H1 (cell line): Measurements from ENCODE around the gene LRRIQ4. TPM values are rescaled to one million over a fixed set of nuclear protein-coding genes. Genes with fewer than 3 reads are reported as not detected.

Source experiments
- ATF3 ChIP-seq: IDR thresholded peaks from 2 replicates; pipeline ENCODE4 v1.6.1; 2011; ENCODE audit warnings: low read depth, mild to moderate bottlenecking, low read length; ENCODE audit not compliant: insufficient read depth
- CREB1 ChIP-seq: IDR thresholded peaks from 2 replicates; pipeline ENCODE4 v1.6.1; 2012; ENCODE audit warnings: inconsistent platforms
- CTCF ChIP-seq, 3 experiments: IDR thresholded peaks; 1 replicate in 2 of 3; 2 replicates in 1 of 3; pipeline versions ENCODE4 v1.5.1 to v1.6.1; 2011; ENCODE audit warnings: low read length in 3 of 3, mild to moderate bottlenecking in 3 of 3, inconsistent platforms in 2 of 3, low read depth in 1 of 3, moderate library complexity in 1 of 3; ENCODE audit not compliant: insufficient read depth in 1 of 3; ENCODE audit errors: control extremely low read depth in 1 of 3
- PHF8 ChIP-seq: fragments of 200-600 bp; sonication (generic); conservative IDR thresholded peaks from 2 replicates; pipeline ENCODE4 v1.7.1; 2012; ENCODE audit warnings: low read depth, mild to moderate bottlenecking, inconsistent platforms, low read length, moderate library complexity
- POLR2A ChIP-seq, 2 experiments: IDR thresholded peaks; 1 replicate in 1 of 2; 2 replicates in 1 of 2; pipeline ENCODE4 v1.6.1; 2011; ENCODE audit warnings: low read depth in 2 of 2, low read length in 2 of 2, mild to moderate bottlenecking in 2 of 2; ENCODE audit errors: control extremely low read depth in 1 of 2
- RBBP5 ChIP-seq: IDR thresholded peaks from 2 replicates; pipeline ENCODE4 v1.7.1; 2012; ENCODE audit warnings: low read depth, mild to moderate bottlenecking, inconsistent platforms, low read length, moderate library complexity, borderline replicate concordance
- SIN3A ChIP-seq, 2 experiments: IDR thresholded peaks in 1 of 2; conservative IDR thresholded peaks in 1 of 2; 2 replicates each; pipeline ENCODE4 v1.6.1; 2011 to 2012; ENCODE audit warnings: low read length in 2 of 2, improper control_type of control experiment in 1 of 2, low read depth in 1 of 2, mild to moderate bottlenecking in 1 of 2
- SP2 ChIP-seq: IDR thresholded peaks from 2 replicates; pipeline ENCODE4 v1.6.1; 2012; ENCODE audit warnings: mild to moderate bottlenecking, low read length, inconsistent platforms
- polyA plus RNA-seq, 7 experiments: library from polyadenylated mRNA; depleted of rRNA in 3 of 7; stranded (reverse) in 5 of 7; unstranded in 2 of 7; fragments of >200 nt in 5 of 7; fragments of 200-250 nt in 2 of 7; gene quantifications; 1 replicate in 5 of 7; 2 replicates in 1 of 7; 4 replicates in 1 of 7; pipeline versions ENCODE4 v1.2.1 to v1.2.3, GENCODE V29; 2011 to 2013; ENCODE audit warnings: missing spikeins in 2 of 7, mixed read lengths in 2 of 7
- total RNA-seq: library from RNA; stranded (reverse); fragmentation: NEBNext Ultra II Directional; extraction: Animal tissue kit (Norgen Biotek cat#: 25700); gene quantifications from 2 replicates; pipeline ENCODE4 v1.2.1, GENCODE V29; 2021

LRRIQ4 gene
- total and polyA plus RNA-seq, 2 of the 8 experiments (the other 6 are each of a cell fraction or from before 2014, with no cell fraction given): 0.08 TPM; not detected in 1

- no peak for TF ChIP-seq RBBP5
- 0 out of 2 replicates have a peak, but pooled peaks have one; percentile 22 for TF ChIP-seq ATF3
- TF ChIP-seq CTCF (IDR thresholded peaks at IDR 0.05; ENCODE audit: control extremely low read depth in 1 of 3, insufficient read depth in 1 of 3, low read depth in 1 of 3, low read length in 3 of 3): peak; percentile 46 to 82 (median 78)
- TF ChIP-seq SIN3A (conservative IDR thresholded peaks at IDR 0.05 in 1 of 2, IDR thresholded peaks at IDR 0.05 in 1 of 2; ENCODE audit: low read depth in 1 of 2, low read length in 2 of 2): peak in 1 of 2 experiments; percentile 64; a peak in 2 of 4 replicates
- no peak for TF ChIP-seq PHF8
- TF ChIP-seq POLR2A (IDR thresholded peaks at IDR 0.05; ENCODE audit: control extremely low read depth in 1 of 2, low read depth in 2 of 2, low read length in 2 of 2): no peak
- 0 out of 2 replicates have a peak, but pooled peaks have one; percentile 33 for TF ChIP-seq CREB1
- TF ChIP-seq SP2: no peak
These were observed 1.3 kb downstream of the LRRIQ4 start (continued) for GRCh38 chr3:169813757-169814517.
